K562 (cell line): ENCODE results near the gene RPL7A. TPM values are rescaled to one million over a fixed set of nuclear protein-coding genes. Genes with fewer than 3 reads are reported as not detected.

Source experiments
- ARID4B ChIP-seq: sonication (generic); formaldehyde crosslinking; IDR thresholded peaks from 2 replicates; pipeline ENCODE4 v1.8.0; 2022; ENCODE audit warnings: mild to moderate bottlenecking, missing genetic modification reagents
- GABPB2 ChIP-seq: fragments of 250-450 bp; sonication (Bioruptor Pico); conservative IDR thresholded peaks from 2 replicates; pipeline ENCODE4 v1.5.1; 2021; ENCODE audit warnings: mild to moderate bottlenecking
- HES1 ChIP-seq: fragments of 450-650 bp; IDR thresholded peaks from 2 replicates; pipeline ENCODE4 v1.6.1; 2016; ENCODE audit warnings: low read depth, mild to moderate bottlenecking, moderate library complexity
- HNRNPLL ChIP-seq: fragments of 200-400 bp; formaldehyde crosslinking; IDR thresholded peaks from 2 replicates; pipeline ENCODE4 v1.6.1; 2017; ENCODE audit warnings: low read length, low read depth, mild to moderate bottlenecking; ENCODE audit not compliant: poor library complexity, severe bottlenecking
- MBD1 ChIP-seq: fragments of 250-450 bp; sonication (Bioruptor Pico); IDR thresholded peaks from 2 replicates; pipeline ENCODE4 v1.8.0; 2022; ENCODE audit warnings: inconsistent platforms
- NR1H2 ChIP-seq: sonication (generic); formaldehyde crosslinking; IDR thresholded peaks from 2 replicates; pipeline ENCODE4 v1.4.0; 2020; ENCODE audit warnings: mild to moderate bottlenecking, missing genetic modification reagents
- POLR2G ChIP-seq: fragments of 200-400 bp; formaldehyde crosslinking; IDR thresholded peaks from 2 replicates; pipeline ENCODE4 v1.6.1; 2017; ENCODE audit warnings: low read depth, mild to moderate bottlenecking, antibody characterized with exemption, low read length, moderate library complexity
- RBFOX2 ChIP-seq: fragments of 200-400 bp; formaldehyde crosslinking; IDR thresholded peaks from 2 replicates; pipeline ENCODE4 v1.6.1; 2017; ENCODE audit warnings: low read depth, mild to moderate bottlenecking, low read length, moderate library complexity
- polyA plus RNA-seq, 8 experiments: library from polyadenylated mRNA; depleted of rRNA in 4 of 8; stranded (reverse) in 5 of 8; unstranded in 3 of 8; fragments of >200 nt; fragmentation: Nextera tagmentation in 2 of 8; fragmentation: Illumina TruSeq in 1 of 8; extraction: Ambion mirVana in 2 of 8; extraction: Trizol in 1 of 8; gene quantifications; 2 replicates each; pipeline versions ENCODE4 v1.2.1 to v1.2.3, GENCODE V29; 2011 to 2014; ENCODE audit warnings: inconsistent platforms in 1 of 8, missing spikeins in 1 of 8
- total RNA-seq, 7 experiments: library from RNA; depleted of rRNA in 6 of 7; stranded (reverse); fragments of >200 nt in 6 of 7; fragmentation: Illumina TruSeq in 2 of 7; extraction: Trizol in 2 of 7; gene quantifications; 2 replicates each; pipeline versions ENCODE4 v1.2.1 to v1.2.3, GENCODE V29; 2011 to 2021; ENCODE audit warnings: low replicate concordance in 1 of 7

The RPL7A gene
- total and polyA plus RNA-seq, 9 of the 15 experiments (the other 6 are each of a cell fraction or from before 2014, with no cell fraction given) = 1,935 to 3,760 (median 2,652) TPM

- no peak for TF ChIP-seq ARID4B (CRISPR knock-in tag)
- 0 out of 2 replicates have a peak, but pooled peaks have one; percentile 3 for TF ChIP-seq RBFOX2
- TF ChIP-seq NR1H2 = no peak
- no peak for TF ChIP-seq GABPB2 (CRISPR knock-in tag)
- TF ChIP-seq HNRNPLL = no peak
- no peak for TF ChIP-seq MBD1 (CRISPR knock-in tag)
- peak; percentile 46; the same call in 1 of the 2 replicates for TF ChIP-seq POLR2G
- no peak for TF ChIP-seq HES1
- TF ChIP-seq, all 486 proteins: peak for 4
Observed at GRCh38 chr9:133342570-133342969, 5.4 kb upstream of the RPL7A start (continued).
